ENCODE data around the gene DUSP3. TPM values are rescaled to one million over a fixed set of nuclear protein-coding genes. Genes with fewer than 3 reads are reported as not detected.
A peak's percentile ranks its signal among the peaks of the same experiment; 100 is the strongest.

DUSP3 gene
- total and polyA plus RNA-seq, 2 of the 13 experiments (the other 11 are each of a cell fraction or from before 2014, with no cell fraction given), result 60.0 to 71.5 TPM

GRCh38 chr17:43778337-43779144 lies at the start of gene DUSP3 (continued):
- TF ChIP-seq, protein P1, sequence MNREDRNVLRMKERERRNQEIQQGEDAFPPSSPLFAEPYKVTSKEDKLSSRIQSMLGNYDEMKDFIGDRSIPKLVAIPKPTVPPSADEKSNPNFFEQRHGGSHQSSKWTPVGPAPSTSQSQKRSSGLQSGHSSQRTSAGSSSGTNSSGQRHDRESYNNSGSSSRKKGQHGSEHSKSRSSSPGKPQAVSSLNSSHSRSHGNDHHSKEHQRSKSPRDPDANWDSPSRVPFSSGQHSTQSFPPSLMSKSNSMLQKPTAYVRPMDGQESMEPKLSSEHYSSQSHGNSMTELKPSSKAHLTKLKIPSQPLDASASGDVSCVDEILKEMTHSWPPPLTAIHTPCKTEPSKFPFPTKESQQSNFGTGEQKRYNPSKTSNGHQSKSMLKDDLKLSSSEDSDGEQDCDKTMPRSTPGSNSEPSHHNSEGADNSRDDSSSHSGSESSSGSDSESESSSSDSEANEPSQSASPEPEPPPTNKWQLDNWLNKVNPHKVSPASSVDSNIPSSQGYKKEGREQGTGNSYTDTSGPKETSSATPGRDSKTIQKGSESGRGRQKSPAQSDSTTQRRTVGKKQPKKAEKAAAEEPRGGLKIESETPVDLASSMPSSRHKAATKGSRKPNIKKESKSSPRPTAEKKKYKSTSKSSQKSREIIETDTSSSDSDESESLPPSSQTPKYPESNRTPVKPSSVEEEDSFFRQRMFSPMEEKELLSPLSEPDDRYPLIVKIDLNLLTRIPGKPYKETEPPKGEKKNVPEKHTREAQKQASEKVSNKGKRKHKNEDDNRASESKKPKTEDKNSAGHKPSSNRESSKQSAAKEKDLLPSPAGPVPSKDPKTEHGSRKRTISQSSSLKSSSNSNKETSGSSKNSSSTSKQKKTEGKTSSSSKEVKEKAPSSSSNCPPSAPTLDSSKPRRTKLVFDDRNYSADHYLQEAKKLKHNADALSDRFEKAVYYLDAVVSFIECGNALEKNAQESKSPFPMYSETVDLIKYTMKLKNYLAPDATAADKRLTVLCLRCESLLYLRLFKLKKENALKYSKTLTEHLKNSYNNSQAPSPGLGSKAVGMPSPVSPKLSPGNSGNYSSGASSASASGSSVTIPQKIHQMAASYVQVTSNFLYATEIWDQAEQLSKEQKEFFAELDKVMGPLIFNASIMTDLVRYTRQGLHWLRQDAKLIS (CRISPR knock-in tag; IDR thresholded peaks at IDR 0.05), result peak; percentile 69; the same call in 1 of the 2 replicates
- TF ChIP-seq MEIS2 (CRISPR knock-in tag; IDR thresholded peaks at IDR 0.05) (0 out of 2 replicates have a peak, but pooled peaks have one; percentile 71), ZMYM4 (CRISPR knock-in tag; IDR thresholded peaks at IDR 0.05) (peak; percentile 62), ZBED4 (CRISPR knock-in tag; IDR thresholded peaks at IDR 0.05; ENCODE audit: borderline replicate concordance) (peak; percentile 12; the same call in 1 of the 2 replicates), MAZ (IDR thresholded peaks at IDR 0.05; ENCODE audit: borderline replicate concordance, low read depth, low read length) (peak; percentile 24; the same call in 1 of the 2 replicates), MAZ (CRISPR knock-in tag; IDR thresholded peaks at IDR 0.05; ENCODE audit: low read depth) (peak; percentile 84; the same call in 1 of the 2 replicates), ELF1 (CRISPR knock-in tag; IDR thresholded peaks at IDR 0.05) (no peak), ZNF547 (CRISPR knock-in tag; IDR thresholded peaks at IDR 0.05) (peak; percentile 86; the same call in 1 of the 2 replicates), ZNF501 (CRISPR knock-in tag; IDR thresholded peaks at IDR 0.05) (peak; percentile 94), ZNF33B (CRISPR knock-in tag; IDR thresholded peaks at IDR 0.05) (0 out of 2 replicates have a peak, but pooled peaks have one; percentile 45), ZNF816 (CRISPR knock-in tag; IDR thresholded peaks at IDR 0.05; ENCODE audit: borderline replicate concordance) (no peak), KAT2B (IDR thresholded peaks at IDR 0.05; ENCODE audit: borderline replicate concordance, low read depth, low read length) (no peak)
- TF ChIP-seq, protein P2, sequence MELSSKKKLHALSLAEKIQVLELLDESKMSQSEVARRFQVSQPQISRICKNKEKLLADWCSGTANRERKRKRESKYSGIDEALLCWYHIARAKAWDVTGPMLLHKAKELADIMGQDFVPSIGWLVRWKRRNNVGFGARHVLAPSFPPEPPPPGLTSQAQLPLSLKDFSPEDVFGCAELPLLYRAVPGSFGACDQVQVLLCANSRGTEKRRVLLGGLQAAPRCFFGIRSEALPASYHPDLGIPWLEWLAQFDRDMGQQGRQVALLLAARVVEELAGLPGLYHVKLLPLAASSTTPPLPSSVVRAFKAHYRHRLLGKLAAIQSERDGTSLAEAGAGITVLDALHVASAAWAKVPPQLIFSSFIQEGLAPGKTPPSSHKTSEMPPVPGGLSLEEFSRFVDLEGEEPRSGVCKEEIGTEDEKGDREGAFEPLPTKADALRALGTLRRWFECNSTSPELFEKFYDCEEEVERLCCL (CRISPR knock-in tag; IDR thresholded peaks at IDR 0.05; ENCODE audit: borderline replicate concordance), result peak; percentile 56; the same call in 1 of the 2 replicates
- TF ChIP-seq, protein P3, sequence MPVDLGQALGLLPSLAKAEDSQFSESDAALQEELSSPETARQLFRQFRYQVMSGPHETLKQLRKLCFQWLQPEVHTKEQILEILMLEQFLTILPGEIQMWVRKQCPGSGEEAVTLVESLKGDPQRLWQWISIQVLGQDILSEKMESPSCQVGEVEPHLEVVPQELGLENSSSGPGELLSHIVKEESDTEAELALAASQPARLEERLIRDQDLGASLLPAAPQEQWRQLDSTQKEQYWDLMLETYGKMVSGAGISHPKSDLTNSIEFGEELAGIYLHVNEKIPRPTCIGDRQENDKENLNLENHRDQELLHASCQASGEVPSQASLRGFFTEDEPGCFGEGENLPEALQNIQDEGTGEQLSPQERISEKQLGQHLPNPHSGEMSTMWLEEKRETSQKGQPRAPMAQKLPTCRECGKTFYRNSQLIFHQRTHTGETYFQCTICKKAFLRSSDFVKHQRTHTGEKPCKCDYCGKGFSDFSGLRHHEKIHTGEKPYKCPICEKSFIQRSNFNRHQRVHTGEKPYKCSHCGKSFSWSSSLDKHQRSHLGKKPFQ (CRISPR knock-in tag; IDR thresholded peaks at IDR 0.05; ENCODE audit: insufficient replicate concordance), result peak; percentile 79
- TF ChIP-seq, protein P4, sequence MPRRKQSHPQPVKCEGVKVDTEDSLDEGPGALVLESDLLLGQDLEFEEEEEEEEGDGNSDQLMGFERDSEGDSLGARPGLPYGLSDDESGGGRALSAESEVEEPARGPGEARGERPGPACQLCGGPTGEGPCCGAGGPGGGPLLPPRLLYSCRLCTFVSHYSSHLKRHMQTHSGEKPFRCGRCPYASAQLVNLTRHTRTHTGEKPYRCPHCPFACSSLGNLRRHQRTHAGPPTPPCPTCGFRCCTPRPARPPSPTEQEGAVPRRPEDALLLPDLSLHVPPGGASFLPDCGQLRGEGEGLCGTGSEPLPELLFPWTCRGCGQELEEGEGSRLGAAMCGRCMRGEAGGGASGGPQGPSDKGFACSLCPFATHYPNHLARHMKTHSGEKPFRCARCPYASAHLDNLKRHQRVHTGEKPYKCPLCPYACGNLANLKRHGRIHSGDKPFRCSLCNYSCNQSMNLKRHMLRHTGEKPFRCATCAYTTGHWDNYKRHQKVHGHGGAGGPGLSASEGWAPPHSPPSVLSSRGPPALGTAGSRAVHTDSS (CRISPR knock-in tag; conservative IDR thresholded peaks at IDR 0.05), result peak; percentile 40; the same call in 1 of the 2 replicates
